Mesenteric fat pad (tissue), 1 donor: ENCODE measurements around the gene NXNL2. TPM values are rescaled to one million over a fixed set of nuclear protein-coding genes. Genes with fewer than 3 reads are reported as not detected.

Experiments
- DNase-seq: peaks from one replicate; pipeline ENCODE4 v3.0.0-alpha.2; 2020; ENCODE audit warnings: low spot score
- long read RNA-seq: library from polyadenylated mRNA; unstranded; transcript quantifications from one replicate; pipeline ENCODE4 v2.0.0, GENCODE V29; 2020
- total RNA-seq: library from RNA; stranded (reverse); fragmentation: NEBNext Ultra II Directional; extraction: Animal tissue kit (Norgen Biotek cat#: 25700); gene quantifications from one replicate; pipeline ENCODE4 v1.2.1, GENCODE V29; 2021
- donor health status: DM: yes; HTN: yes; CAD: no.

Gene NXNL2
- not detected for total RNA-seq
- long read RNA-seq, result 0 reads

- peak; percentile 92 for DNase-seq
Measured at GRCh38 chr9:88534456-88535225, at the start of gene NXNL2. Gene NXNL2, plus strand, starts transcription at chr9:88535178. Its CDS starts 257 bp downstream, at chr9:88535435.

GRCh38 chr9:88488166-88488565 lies 46.8 kb upstream of the NXNL2 start:
- DNase-seq, result no peak

- DNase-seq, result no peak
Measured at GRCh38 chr9:88494983-88495721, 39.8 kb upstream of the NXNL2 start.

GRCh38 chr9:88497224-88497623 lies 37.8 kb upstream of the NXNL2 start:
- DNase-seq, result peak; percentile 67

GRCh38 chr9:88498880-88499279 lies 36.1 kb upstream of the NXNL2 start:
- DNase-seq, result peak; percentile 20

- DNase-seq, result peak; percentile 30
Measured at GRCh38 chr9:88501086-88501485, 33.9 kb upstream of the NXNL2 start.

- DNase-seq, result peak; percentile 84
Measured at GRCh38 chr9:88502552-88503034, 32.4 kb upstream of the NXNL2 start.

GRCh38 chr9:88503081-88503844 lies 31.7 kb upstream of the NXNL2 start:
- peak; percentile 65 for DNase-seq

- DNase-seq, result peak; percentile 71
Measured at GRCh38 chr9:88503845-88504764, 30.9 kb upstream of the NXNL2 start.

GRCh38 chr9:88508326-88508725 lies 26.7 kb upstream of the NXNL2 start:
- no peak for DNase-seq

- no peak for DNase-seq
Measured at GRCh38 chr9:88511906-88512305, 23.1 kb upstream of the NXNL2 start.

GRCh38 chr9:88514247-88514646 lies 20.7 kb upstream of the NXNL2 start:
- DNase-seq, result no peak

- no peak for DNase-seq
Measured at GRCh38 chr9:88521308-88521707, 13.7 kb upstream of the NXNL2 start.

- no peak for DNase-seq
Measured at GRCh38 chr9:88522360-88522759, 12.6 kb upstream of the NXNL2 start.

- DNase-seq, result no peak
Measured at GRCh38 chr9:88523056-88523455, 11.9 kb upstream of the NXNL2 start.

- DNase-seq, result no peak
Measured at GRCh38 chr9:88524911-88525310, 10.1 kb upstream of the NXNL2 start.

- DNase-seq, result no peak
Measured at GRCh38 chr9:88527618-88528017, 7.4 kb upstream of the NXNL2 start.

- DNase-seq, result no peak
Measured at GRCh38 chr9:88528080-88528790, 6.7 kb upstream of the NXNL2 start.

- DNase-seq, result no peak
Measured at GRCh38 chr9:88529496-88529895, 5.5 kb upstream of the NXNL2 start.

- no peak for DNase-seq
Measured at GRCh38 chr9:88530051-88530450, 4.9 kb upstream of the NXNL2 start.
